Hepatocyte (in vitro differentiated cells): ENCODE data around the gene PHC1.

Experiments
- EZH2 ChIP-seq: fragments of 200-600 bp; sonication (generic); IDR thresholded peaks from 2 replicates; pipeline ENCODE4 v1.6.1; 2016; ENCODE audit warnings: antibody characterized with exemption, mild to moderate bottlenecking, borderline replicate concordance
- EZH2phosphoT487 ChIP-seq: fragments of 200-600 bp; sonication (generic); IDR thresholded peaks from one replicate; pipeline ENCODE4 v1.6.1; 2018; ENCODE audit warnings: antibody characterized with exemption, mild to moderate bottlenecking, low read depth, moderate library complexity; ENCODE audit not compliant: unreplicated experiment, severe bottlenecking
- TF ChIP-seq, protein P1 (sequence below): fragments of 200-600 bp; sonication (generic); IDR thresholded peaks from 2 replicates; pipeline ENCODE4 v1.5.1; 2016; ENCODE audit warnings: antibody characterized with exemption, mild to moderate bottlenecking; ENCODE audit not compliant: poor library complexity

DNA sequence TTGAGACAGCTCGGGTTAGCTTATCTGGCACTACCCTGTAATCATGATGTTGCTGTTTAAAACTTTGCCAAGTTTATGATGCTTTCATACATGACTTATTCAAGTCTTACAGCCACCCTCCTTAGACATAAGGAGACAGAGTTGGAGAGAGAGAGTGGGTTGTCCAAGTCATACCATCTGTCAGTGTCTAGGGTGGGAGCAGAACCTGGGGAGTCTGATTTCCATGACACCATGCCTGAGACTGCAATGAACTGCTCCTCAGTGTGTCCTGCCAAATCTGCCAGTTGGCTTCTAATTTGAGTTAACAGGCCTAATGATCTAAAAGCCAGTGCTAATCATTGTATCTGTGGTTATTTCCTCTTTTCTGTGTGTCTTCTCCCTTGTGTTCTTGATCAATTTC is 43.7 kb upstream of the PHC1 start:
- TF ChIP-seq, protein P1, sequence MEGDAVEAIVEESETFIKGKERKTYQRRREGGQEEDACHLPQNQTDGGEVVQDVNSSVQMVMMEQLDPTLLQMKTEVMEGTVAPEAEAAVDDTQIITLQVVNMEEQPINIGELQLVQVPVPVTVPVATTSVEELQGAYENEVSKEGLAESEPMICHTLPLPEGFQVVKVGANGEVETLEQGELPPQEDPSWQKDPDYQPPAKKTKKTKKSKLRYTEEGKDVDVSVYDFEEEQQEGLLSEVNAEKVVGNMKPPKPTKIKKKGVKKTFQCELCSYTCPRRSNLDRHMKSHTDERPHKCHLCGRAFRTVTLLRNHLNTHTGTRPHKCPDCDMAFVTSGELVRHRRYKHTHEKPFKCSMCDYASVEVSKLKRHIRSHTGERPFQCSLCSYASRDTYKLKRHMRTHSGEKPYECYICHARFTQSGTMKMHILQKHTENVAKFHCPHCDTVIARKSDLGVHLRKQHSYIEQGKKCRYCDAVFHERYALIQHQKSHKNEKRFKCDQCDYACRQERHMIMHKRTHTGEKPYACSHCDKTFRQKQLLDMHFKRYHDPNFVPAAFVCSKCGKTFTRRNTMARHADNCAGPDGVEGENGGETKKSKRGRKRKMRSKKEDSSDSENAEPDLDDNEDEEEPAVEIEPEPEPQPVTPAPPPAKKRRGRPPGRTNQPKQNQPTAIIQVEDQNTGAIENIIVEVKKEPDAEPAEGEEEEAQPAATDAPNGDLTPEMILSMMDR: no peak
- no peak for TF ChIP-seq EZH2
- no peak for TF ChIP-seq EZH2phosphoT487
